Measurements from ENCODE around the gene ZMYM2. TPM values are rescaled to one million over a fixed set of nuclear protein-coding genes. Genes with fewer than 3 reads are reported as not detected.

ZMYM2 gene
- total and polyA plus RNA-seq, 2 experiments from 2014 or later, result 87.9 to 159 TPM

DNA sequence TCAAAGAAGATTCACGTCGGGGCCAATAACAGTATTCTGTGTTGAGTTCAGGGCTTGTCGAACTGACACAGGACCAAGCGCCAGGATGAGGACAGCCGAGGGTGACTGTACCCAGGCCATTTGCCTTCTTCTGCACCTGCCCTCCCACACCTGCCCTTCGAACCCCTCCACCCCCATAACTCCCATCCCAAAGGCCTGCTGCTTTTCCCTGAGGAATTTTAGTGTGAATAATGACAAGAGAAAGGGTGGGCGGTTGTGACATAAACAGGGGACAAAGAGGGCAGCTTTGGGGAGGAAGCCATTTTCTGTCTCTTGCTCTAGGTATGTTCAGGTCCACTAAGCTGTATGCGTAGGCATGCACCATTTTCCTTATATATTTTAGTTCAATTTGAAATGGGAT lies 176.2 kb downstream of the ZMYM2 start:
- H3K36me3 ChIP-seq (ENCODE audit: insufficient read depth), result no peaks in the 10 kb centered on the region
- no peak for TF ChIP-seq CTCF (conservative IDR thresholded peaks at IDR 0.05; ENCODE audit: low read depth in 2 of 2)

GRCh38 chr13:20136781-20137703 lies 178.5 kb downstream of the ZMYM2 start:
- H3K27ac Mint-ChIP-seq, result no peak overlapping the region
- Histone ChIP-seq H2AFZ (peak overlapping the region; percentile 70; the same call in 1 of the 2 replicates), H3F3A (replicated peaks; ENCODE audit: low read depth) (peaks cover 4% of the 10 kb centered on the region; the same call in 1 of the 2 replicates), H3K4me1 (ENCODE audit: insufficient read depth) (peaks cover 7% of the 10 kb centered on the region), H3K4me2 (peak overlapping the region; percentile 60; the same call in 1 of the 2 replicates), H3K9me2 (ENCODE audit: insufficient read depth) (no peaks in the 10 kb centered on the region), H3K27ac (ENCODE audit: low read depth) (no peak overlapping the region), H3K4me3 (peak overlapping the region; percentile 42; the same call in 1 of the 2 replicates), H3K27me3 (ENCODE audit: insufficient read depth) (peaks cover 20% of the 10 kb centered on the region), H4K20me1 (replicated peaks; ENCODE audit: insufficient read depth) (no peaks in the 10 kb centered on the region; the same call in 1 of the 2 replicates), H3K79me2 (replicated peaks; ENCODE audit: insufficient read depth) (no peaks in the 10 kb centered on the region), H3K36me3 (ENCODE audit: insufficient read depth) (no peaks in the 10 kb centered on the region)
- no peaks in the 10 kb centered on the region for H3K36me3 Mint-ChIP-seq (ENCODE audit: low read depth)
- DNase-seq (ENCODE audit: low spot score) (peak; percentile 82), ATAC-seq (peak; percentile 90)
- peaks cover 2% of the 10 kb centered on the region; the same call in 1 of the 3 replicates for H3K9me3 Mint-ChIP-seq
- H3K4me3 Mint-ChIP-seq, result peak overlapping the region; percentile 58; the same call in 2 of the 3 replicates
- H3K4me1 Mint-ChIP-seq, result peaks cover 8% of the 10 kb centered on the region
- TF ChIP-seq ZNF114 (CRISPR knock-in tag; IDR thresholded peaks at IDR 0.05) (no peak), CTCF (conservative IDR thresholded peaks at IDR 0.05; ENCODE audit: low read depth in 2 of 2) (peak; percentile 50 to 69)
- H3K27me3 Mint-ChIP-seq (ENCODE audit: insufficient read depth, low read depth, poor library complexity), result peaks cover 11% of the 10 kb centered on the region

More for the DNA sequence above, 176.2 kb downstream of the ZMYM2 start:
- H3K4me3 ChIP-seq, result no peak overlapping the region
- H3K9me2 ChIP-seq (ENCODE audit: insufficient read depth), result no peaks in the 10 kb centered on the region
- no peaks in the 10 kb centered on the region for H3K9me3 Mint-ChIP-seq
- no peak overlapping the region; the same call in 1 of the 2 replicates for H2AFZ ChIP-seq
- ATAC-seq, result no peak
- no peaks in the 10 kb centered on the region; the same call in 1 of the 2 replicates for H4K20me1 ChIP-seq (replicated peaks; ENCODE audit: insufficient read depth)
- peaks cover 21% of the 10 kb centered on the region for H3K27me3 ChIP-seq (ENCODE audit: insufficient read depth)
- no peaks in the 10 kb centered on the region for H3K79me2 ChIP-seq (replicated peaks; ENCODE audit: insufficient read depth)
- H3F3A ChIP-seq (replicated peaks; ENCODE audit: low read depth), result no peaks in the 10 kb centered on the region; the same call in 1 of the 2 replicates
- no peak overlapping the region for H3K4me2 ChIP-seq
- no peaks in the 10 kb centered on the region; the same call in 1 of the 2 replicates for H3K4me1 ChIP-seq (ENCODE audit: insufficient read depth)
- H3K4me1 Mint-ChIP-seq, result no peaks in the 10 kb centered on the region
- no peak overlapping the region for H3K27ac Mint-ChIP-seq
- H3K27ac ChIP-seq (ENCODE audit: low read depth), result no peak overlapping the region
- H3K4me3 Mint-ChIP-seq, result no peak overlapping the region
- H3K36me3 Mint-ChIP-seq (ENCODE audit: low read depth), result no peaks in the 10 kb centered on the region
- H3K27me3 Mint-ChIP-seq (ENCODE audit: insufficient read depth, low read depth, poor library complexity), result peaks cover 3% of the 10 kb centered on the region
- no peak for DNase-seq (ENCODE audit: low spot score)

All from GM23338 (cell line).